Panc1 (cell line): ENCODE data around the gene NUP43.

Experiments
- CTCF ChIP-seq: fragments of 450-650 bp; IDR thresholded peaks from 2 replicates; pipeline ENCODE4 v1.5.1; 2017; ENCODE audit warnings: mild to moderate bottlenecking
- POLR2AphosphoS5 ChIP-seq: IDR thresholded peaks from 2 replicates; pipeline ENCODE4 v1.6.1; 2012; ENCODE audit warnings: mild to moderate bottlenecking, low read depth, low read length, moderate library complexity
- TCF7L2 ChIP-seq: IDR thresholded peaks from 2 replicates; pipeline ENCODE4 v1.6.1; 2011; ENCODE audit warnings: mild to moderate bottlenecking, low read depth, low read length, inconsistent platforms

DNA sequence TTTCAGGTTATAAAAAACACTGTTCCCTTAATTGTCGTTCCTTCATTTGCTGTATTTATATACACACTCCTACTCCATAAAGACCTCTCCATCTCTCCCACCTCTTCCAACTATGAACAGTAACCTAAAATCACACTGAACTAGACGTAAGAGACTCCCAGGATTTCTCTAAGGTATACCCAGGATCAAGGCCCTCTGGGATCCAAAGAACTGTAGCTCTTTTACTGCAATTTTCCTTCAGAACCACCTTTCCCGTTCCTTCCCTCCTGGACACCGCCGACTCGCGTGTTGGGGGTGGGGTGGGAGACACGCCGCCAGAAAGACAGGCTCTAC lies 29.1 kb downstream of the NUP43 start:
- TF ChIP-seq POLR2AphosphoS5 (no peak), CTCF (no peak), TCF7L2 (no peak)
